ENCODE data around the gene SLC25A33.
"Not testable (repeated sequence)": the region's sequence is repeated elsewhere in the genome, so short reads cannot be mapped to it uniquely, and the experiment has no call there.

SLC25A33 gene

GRCh38 chr1:9624081-9624480 lies 84.8 kb downstream of the SLC25A33 start:
- DNase-seq (ENCODE audit: low read depth), result no peak
- TF ChIP-seq CTCF (IDR thresholded peaks at IDR 0.05; ENCODE audit: insufficient read depth, low read depth, low read length, missing control alignments), result no peak
- no peak overlapping the region for H3K4me3 ChIP-seq (ENCODE audit: low read depth, low read length)

GRCh38 chr1:9625030-9625429 lies 85.8 kb downstream of the SLC25A33 start:
- not testable (repeated sequence) for H3K4me3 ChIP-seq (ENCODE audit: low read depth, low read length); DNase-seq (ENCODE audit: low read depth)

GRCh38 chr1:9626201-9626608 lies 86.9 kb downstream of the SLC25A33 start:
- H3K4me3 ChIP-seq (ENCODE audit: low read depth, low read length), result peak overlapping the region; percentile 72
- peak; percentile 91 for DNase-seq (ENCODE audit: low read depth)
- TF ChIP-seq CTCF (IDR thresholded peaks at IDR 0.05; ENCODE audit: insufficient read depth, low read depth, low read length, missing control alignments), result no peak

GRCh38 chr1:9628541-9629444 lies 89.5 kb downstream of the SLC25A33 start:
- DNase-seq (ENCODE audit: low read depth), result peak; percentile 89
- no peak for TF ChIP-seq CTCF (IDR thresholded peaks at IDR 0.05; ENCODE audit: insufficient read depth, low read depth, low read length, missing control alignments)
- peak overlapping the region; percentile 72 for H3K4me3 ChIP-seq (ENCODE audit: low read depth, low read length)

- no peak for TF ChIP-seq CTCF (IDR thresholded peaks at IDR 0.05; ENCODE audit: insufficient read depth, low read depth, low read length, missing control alignments)
- peak overlapping the region; percentile 72 for H3K4me3 ChIP-seq (ENCODE audit: low read depth, low read length)
- peak; percentile 90 for DNase-seq (ENCODE audit: low read depth)
These were observed 90.4 kb downstream of the SLC25A33 start for GRCh38 chr1:9629445-9630201.

GRCh38 chr1:9630331-9631111 lies 91.3 kb downstream of the SLC25A33 start:
- DNase-seq (ENCODE audit: low read depth), result peak; percentile 18
- H3K4me3 ChIP-seq (ENCODE audit: low read depth, low read length), result peak overlapping the region; percentile 72
- no peak for TF ChIP-seq CTCF (IDR thresholded peaks at IDR 0.05; ENCODE audit: insufficient read depth, low read depth, low read length, missing control alignments)

- no peak for DNase-seq (ENCODE audit: low read depth)
- no peak overlapping the region for H3K4me3 ChIP-seq (ENCODE audit: low read depth, low read length)
- no peak for TF ChIP-seq CTCF (IDR thresholded peaks at IDR 0.05; ENCODE audit: insufficient read depth, low read depth, low read length, missing control alignments)
These were observed 92.3 kb downstream of the SLC25A33 start for GRCh38 chr1:9631613-9632012.
